Measurements from ENCODE around the gene LRPAP1.

DNA sequence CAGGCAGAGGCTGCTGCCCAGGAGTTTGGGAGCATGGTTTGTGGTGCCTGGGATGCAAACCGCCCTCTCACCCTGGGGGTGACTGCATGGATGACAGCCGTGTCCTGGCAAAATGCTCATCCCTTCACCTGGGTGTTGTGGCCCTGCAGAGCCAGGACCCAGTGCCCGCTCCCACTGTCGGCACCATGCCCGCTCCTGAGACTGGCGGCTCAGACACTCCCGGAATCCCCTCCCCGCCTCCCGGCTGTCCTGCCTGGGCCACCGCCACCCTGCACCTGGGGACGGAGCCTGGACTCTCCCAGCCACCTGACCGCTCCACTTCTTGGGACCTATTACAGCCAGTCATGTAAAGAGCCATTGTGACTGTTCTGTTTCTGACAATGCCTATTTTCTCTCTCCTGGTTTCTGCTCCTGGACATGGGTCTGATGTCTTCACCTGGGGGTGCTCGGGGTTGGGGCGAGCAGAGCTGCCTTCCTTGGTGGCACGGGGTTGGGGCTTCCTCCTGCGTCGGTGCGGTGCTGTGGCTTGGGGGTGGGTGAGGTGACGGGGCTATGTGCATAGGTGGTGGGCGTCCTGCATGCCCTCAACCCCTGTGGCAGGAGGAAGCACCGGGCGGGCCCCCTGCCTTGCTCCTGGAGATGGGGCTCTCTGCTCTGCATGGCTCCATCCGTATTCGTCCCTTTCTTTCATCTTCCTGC is 30.9 kb downstream of the LRPAP1 start:
- TF ChIP-seq SUZ12 (IDR thresholded peaks at IDR 0.05; ENCODE audit: extremely low read depth, insufficient read depth, insufficient read length) (no peak), YY1 (IDR thresholded peaks at IDR 0.05; ENCODE audit: insufficient read depth, insufficient read length) (no peak), ZNF274 (IDR thresholded peaks at IDR 0.05; ENCODE audit: low read depth, low read length) (no peak)

All from NT2/D1 (cell line).